GM18873 (cell line): ENCODE data around the gene CHI3L1.

Experiments
- ATAC-seq: cut with Tn5 transposase; IDR thresholded peaks from one replicate; pipeline ENCODE4 v1.9.1; 2021; ENCODE audit warnings: mild to moderate bottlenecking, moderate library complexity, moderate number of reproducible peaks; ENCODE audit not compliant: unreplicated experiment, low FRiP score

The CHI3L1 gene

DNA sequence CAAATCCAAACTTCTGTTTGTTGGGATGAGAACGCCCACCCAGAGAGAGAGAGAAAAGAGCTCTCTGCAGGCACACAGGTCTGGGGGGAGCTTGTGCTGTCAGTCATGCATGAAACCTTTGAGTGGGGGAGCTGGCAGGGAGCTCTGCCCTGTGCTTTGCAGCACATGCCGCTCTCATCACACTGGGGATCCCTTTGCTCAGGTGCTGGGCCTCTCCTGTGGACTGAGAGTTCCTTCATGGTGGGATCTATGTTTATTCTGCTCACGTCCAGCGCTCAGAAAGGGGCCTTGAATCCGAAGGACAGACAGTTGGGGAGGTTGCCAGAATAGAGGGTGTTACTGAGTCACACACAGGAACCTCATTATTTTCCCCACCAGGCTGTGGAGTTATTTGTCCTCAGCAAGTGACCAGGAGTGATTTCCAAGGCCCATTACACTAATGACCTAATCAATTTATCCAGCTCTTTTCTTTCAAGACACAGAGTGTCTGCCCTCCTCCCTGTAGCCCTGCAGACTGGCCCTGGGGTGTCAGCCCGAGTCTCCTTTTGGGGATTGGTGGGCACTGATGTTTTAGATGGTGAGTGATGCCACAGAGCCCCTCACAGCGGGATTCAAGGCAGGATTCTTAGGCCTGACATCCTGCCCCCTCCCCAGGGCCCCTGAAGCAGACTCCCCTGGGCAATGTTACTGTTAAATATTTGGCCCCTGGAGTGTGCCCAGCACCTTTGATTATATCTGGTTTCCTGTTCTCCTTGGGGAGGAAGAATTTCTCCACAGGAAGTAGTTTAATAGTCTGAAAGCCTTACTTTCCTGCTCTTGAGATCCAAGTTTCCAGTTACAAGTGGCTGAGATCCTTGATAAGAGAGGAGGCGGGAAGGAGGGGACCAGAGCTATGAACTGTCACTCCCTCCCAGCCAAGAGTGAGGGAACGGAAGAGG is 33.2 kb downstream of the CHI3L1 start:
- ATAC-seq, result no peak

DNA sequence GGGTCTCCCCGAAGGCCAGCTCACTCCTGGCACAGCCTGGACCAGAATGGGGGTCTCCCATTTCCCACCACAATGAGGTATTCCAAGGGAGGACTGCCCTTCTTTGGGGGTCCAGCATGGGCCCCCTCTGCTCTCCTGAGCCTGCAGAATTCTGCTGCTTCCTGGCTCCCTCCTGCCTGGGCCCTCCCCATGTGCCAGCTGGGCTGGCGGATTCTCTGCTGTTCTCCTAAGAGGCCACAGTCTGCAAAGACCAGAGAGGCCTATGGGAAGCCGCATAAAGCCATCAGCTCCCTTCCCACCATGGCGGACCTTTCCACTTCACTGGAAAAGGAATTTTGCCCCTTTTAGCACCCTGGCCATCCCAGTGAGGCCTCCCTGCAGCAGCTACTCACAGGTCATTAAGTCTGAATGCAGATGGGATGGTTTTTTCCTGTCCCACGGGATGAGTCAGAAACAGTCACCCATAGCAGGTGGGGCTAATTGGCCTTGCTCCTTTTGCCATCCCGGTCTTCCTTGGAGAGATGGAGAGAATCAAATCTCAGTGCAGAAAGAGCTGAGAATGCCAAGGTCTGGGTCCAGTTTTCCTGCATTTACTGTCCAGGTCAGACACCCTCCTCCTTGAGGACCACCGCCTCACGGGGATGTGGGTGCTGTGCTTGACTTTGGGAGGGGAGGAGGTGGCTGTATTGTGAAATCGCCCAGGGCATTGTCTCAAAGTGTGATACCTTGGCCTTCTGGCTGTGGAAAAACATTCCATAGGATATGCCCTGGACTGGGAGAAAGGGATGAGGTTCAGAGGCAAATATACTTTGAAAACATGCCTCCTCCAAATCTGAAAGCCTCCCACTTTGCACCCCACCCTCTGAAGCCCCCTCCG is 34.1 kb downstream of the CHI3L1 start:
- ATAC-seq, result no peak

DNA sequence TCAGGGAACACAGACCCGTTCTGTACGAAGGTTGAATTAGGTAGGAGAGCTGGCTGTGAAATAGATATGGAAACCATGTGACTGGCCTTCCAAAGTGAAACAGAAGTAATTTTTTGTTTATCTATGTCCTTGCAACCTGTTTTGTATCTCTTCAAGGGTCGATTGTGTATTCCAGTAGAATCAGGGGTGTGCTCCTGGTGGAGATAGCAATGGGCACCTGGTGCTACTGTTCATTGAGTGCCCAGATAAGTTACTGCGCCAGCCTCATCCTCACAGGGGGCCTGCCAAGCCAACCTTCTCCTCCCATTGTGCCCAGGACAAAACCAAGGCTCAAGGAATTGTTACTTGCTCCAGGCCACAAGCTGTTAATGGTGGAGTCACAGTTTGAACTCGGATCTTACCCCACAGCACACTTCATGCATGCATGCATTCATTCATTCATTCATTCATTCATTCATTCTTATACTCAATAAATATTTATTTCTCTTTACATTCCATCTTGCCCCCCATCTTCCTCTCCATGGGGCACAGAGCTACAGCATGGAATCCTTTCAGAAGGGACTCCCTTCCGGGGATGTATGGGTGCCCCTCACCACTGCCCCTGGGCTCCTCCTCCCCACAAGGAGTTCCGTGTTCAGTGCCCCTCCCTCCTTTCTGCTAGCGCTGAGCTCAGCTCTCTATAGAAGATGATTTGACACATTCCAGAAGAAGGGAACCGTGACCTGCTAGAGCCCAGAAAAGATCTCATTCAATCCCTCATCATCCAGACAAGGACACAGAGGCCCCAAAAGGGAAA is 34.9 kb downstream of the CHI3L1 start:
- ATAC-seq, result no peak

DNA sequence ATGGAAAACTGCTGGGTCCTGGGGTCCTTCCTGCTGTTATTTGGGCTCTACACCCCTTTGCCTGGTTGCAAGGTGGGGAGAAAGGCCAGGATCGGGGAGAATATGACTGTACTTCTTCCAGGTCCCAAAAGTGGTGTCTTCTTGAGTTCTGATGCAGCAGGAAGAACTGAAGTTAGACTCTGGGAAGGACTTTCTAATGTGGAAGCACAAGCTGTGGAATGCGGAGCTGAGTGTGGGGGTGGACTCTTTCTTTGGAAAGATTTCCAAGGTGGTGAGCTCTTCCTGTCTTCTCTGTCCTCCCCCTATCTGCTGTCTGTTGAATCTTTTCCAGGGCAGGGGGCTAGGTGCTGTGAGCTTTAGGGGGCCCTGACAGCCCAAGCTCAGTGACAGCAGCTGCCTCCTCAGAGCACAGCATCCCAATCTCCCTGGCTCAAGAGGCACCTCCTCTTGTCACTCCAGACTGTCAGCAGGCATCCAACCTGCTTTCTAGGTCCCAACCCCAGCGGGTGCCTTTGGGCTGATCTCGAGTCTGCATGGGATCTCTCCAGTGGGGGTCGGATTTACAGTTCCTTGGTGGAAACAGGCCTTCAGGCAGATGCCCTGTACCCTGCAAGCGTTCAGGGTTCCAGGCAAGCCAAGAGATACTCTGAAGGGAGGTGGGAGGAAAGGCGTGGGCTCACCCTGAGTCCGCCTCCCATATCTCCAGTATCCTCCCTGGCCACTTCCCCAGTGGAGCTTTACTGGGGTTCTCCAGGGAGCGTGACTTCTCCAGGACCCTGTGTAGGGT is 35.8 kb downstream of the CHI3L1 start:
- no peak for ATAC-seq

DNA sequence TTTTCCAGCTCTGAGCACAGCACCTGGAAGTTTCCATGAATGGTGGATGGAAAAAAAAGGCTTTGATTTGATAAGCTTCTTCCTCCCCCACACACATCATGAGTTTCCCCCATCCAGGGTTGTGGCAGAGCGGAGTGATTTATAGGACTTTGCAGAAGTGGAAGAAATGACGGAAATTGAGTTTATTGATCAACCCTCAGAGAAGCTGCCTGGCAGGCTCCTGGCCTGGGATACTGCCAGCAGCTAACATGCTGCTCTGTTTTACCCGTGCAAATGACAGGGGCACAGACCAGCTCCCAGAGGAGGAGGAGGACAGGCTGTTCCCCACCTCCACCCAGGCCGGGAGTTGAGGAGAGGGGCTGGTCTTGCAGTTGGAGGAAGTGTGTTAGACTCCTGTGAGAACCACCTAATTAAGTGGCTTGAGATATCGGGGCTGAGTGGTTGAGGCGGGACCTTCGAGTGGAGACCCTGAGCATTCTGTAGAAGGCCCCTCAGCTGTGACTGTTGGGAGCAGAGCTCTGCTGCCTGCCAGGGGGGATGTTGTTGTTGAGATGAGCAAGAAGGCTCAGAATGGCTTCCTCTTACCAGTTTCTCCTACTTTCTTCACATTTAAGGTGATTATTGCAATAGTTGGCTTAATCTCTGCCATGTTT is 37.2 kb downstream of the CHI3L1 start:
- no peak for ATAC-seq

DNA sequence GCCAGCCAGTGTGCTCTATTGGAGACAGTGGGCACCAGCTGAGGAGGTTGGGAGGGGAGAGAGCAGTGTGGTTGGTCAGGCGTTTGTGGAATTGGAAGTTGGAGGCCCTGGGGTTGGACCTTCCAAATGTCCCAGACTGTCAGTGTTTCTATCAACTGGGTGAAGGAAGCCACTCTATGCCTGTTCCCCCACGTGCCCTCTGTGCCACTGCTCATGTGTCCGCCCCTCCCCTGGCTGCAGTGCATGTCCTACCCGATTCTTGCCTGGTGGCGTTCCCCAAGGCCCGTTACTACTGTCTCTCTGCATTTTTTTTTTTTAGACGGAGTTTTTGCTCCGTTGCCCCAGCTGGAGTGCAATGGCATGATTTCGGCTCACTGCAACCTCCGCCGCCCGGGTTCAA is 37.9 kb downstream of the CHI3L1 start:
- no peak for ATAC-seq

DNA sequence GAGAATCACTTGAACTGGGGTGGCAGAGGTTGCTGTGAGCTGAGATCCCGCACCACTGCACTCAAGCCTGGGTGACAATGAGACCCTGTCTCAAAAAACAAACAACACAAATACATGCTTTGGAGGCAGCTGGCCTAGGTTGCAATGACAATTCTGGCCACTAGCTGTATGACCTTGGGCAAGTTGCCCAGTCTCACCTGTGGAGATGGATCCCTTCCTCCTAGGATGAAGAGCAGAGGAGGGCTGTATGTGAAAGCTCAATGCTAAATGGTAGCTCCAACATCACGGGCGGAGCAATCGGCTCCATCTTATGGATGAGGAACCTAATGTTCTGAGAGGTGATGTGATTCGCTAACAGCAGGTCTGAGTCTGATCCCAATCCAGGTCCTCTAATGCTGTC is 38.4 kb downstream of the CHI3L1 start:
- ATAC-seq, result no peak

DNA sequence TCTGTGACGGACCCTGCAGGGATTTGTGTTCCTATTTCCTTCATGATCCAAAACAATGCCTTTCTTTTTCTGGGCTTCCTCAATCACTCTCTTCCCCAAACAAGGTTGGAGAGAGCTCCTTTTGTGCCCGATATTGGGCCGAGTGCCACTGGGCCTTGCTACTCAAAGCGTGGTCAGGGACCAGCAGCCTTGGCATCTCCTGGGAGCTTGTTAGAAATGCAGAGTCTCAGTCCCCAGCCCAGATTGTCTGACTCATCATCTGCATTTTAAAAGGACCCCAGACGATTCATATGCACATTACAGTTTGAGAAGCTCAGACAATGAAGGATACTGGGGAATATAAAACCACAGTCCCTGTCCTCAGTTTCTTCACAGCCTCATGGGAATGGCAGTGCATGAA is 39.1 kb downstream of the CHI3L1 start:
- ATAC-seq, result no peak

DNA sequence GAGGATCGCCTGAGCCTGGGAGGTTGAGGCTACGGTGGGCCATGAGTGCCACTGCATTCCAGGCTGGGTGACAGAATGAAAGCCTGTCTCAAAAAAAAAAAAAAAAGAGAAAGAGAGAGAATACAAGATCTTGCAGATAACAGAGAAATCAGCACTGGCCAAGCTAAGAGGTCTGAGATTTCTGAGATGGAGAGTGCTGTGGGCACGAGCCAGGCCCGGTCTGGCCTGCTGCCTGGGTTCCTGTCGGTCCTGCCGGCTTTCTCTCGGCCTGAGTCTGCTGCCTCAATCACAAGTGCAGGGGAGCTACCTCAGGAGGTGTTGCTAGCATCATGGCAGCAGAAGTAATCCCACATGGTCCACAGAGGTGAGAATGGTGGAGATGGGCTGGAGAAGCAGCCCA is 40.0 kb downstream of the CHI3L1 start:
- ATAC-seq, result no peak

DNA sequence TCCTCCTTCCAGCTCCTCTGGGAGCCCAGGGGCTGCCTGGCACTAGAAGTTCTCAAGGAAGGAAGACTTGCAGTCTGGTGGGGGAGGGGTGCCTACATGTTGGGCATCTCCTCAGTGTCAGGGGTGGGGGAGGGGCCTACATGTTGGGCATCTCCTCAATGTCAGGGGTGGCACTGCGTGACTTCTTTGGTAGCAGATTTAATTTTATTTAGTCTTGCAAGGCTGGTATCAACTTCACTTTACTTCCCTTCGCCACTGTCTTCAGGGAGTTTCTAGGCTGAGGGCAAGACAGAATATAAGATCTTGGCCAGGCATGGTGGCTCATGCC is 40.5 kb downstream of the CHI3L1 start:
- no peak for ATAC-seq

DNA sequence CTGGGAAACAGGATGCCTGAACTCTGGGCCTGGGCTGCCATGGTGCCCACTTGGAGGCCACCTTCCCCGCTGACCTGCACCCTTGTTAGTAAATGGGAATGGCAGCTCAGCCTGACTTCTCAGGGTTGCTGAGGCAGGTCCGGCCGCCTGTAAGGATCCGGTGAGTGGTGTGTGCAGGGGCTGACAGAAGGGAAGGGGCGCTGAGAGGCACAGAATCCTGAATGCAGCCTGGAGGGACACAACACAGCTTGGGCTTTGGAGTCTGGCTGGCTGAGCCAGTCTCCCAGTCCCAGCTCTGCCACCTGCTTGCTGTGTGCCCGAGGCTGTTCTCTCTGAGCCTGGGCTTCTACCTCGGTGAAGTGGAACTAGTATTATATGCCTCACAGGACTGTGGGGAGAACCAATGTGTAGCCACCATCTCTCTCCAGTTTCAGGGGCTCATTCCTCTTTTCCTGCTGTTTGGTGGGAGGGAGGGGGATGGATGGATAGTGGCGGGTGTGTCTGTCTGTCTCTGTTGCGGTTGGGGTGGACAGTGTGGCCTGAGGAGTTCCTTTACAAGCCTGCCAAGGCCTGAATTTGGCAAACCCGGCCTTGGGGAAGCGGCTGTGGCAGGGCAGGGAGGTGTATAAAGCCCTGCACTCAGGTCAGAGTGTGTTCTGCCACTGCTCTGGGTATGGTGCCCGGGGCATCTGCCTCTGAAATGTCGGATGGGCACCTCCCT is 41.0 kb downstream of the CHI3L1 start:
- no peak for ATAC-seq

DNA sequence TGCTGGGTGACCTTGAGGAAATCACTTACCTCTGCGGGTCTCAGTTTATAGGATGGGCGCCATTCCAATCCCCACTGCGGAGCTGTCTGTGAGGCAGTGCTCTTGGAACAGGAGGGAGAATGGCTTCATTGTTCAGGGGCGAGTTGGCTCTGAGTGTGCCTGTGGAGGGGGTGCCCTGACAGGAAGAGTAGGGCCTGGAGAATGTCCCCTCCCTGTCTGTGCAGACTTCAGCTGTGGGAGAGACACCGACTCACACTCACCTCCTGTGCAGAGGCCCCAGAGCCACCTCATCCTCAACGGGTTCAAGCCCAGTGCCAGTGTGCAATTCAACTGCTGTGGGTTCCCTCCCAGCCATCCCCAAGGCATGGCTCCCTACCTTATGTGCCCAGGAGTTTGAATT is 41.8 kb downstream of the CHI3L1 start:
- no peak for ATAC-seq

DNA sequence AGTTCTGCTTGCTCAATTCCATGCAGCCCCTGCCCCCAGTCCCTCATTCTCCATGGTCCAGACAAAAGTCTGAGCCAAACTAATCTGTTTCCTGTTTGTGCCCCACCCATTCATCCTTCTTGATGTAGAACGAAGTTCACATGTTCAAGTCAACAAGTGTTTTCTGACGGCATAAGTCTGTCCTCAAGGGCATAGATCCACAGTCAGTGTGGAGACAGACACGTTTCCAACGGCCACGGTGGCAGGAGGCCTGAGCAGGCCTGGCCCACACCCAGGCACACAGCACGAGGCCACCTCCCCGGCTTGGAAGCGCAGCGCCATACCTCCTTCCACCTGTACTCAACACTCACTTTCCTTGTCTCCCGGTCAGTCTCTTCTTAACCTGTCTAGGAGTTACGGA is 42.9 kb downstream of the CHI3L1 start:
- no peak for ATAC-seq

DNA sequence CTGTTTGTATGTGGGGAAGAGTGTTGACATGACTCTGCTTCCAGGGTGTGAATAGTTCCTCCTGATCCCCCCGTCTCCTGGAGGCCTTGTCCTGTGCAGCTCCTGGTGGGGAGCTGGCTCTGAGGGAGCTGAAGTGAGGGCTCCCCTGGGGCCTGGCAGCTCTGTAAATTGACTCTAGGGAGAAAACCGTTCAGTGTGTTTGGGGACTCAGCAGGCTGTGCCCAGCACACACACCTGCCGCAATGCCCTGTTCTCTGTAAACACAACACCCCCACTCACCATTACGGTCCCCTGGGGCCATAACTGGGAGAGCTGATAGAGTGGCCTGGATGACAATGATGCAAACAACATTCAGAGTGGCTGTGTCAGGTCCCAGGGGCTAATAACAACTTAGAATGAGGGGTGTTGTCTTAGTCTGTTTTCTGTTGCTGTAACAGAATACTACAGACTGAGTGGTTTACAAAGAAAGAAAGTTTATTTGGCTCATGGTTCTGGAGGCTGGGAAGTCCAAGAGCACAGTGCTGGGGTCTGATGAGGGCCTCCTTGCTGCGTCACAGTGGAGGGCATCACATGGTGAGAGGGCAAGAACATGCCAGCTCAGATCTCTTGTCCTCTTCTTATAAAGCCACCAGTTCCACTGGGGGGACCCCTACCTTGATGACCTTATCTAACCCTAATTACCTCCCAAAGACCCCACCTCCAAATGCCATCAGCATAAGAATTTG is 43.7 kb downstream of the CHI3L1 start:
- no peak for ATAC-seq

DNA sequence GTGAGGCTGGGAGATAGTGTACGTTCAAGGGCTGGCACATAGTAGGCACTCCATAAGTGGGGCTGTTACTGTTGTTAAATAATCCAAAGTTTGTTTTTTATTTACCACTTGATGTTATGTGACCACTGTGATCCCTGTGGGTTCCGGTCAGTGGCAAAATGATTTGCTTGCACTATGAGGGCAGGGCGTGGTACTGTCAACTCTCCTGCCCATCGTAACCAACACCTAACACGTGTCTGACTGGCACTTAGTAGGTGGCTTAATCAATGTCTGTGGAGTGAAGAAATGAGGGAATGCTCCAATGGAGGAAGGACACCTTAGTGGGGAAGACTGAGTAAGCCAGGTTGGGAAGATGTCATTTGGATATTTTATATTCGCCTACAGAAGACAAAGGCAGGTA is 44.4 kb downstream of the CHI3L1 start:
- ATAC-seq, result no peak

DNA sequence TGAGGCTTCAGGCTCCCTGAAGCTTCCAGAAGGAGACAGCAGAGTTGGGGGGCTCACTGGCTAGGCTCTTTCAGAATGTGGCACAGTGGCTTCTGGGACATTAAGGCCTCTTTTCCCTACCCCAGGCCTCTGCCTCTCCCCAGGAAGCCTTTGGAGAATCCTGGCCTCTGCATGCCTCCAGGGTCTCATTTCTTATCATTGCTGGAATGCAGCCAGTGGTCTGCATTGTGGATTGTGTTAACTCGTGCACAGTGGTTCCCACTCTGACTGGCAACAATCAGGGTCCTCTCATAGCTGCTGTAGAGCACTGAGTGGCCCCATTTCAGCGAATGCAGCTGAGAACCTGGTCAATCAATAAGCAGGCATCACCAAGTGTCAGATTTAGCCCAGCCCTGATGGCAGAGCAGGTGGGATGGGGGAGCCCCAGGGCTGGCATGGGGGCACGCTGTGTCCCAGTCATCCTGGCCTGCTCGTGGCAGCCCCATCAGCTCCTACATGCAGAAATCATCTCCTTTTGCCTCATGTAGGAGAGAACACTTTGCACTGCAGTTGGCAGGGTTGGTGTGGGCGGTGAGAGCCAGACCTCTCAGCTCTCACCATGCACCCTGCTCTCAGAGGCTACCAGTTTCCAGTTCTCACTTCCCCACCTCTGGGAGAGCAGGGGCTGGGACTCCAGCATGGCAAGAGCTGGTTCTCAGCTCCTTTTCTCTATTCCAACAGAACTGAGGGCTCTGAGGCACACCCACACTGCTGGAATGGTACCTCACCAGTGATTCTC is 45.6 kb downstream of the CHI3L1 start:
- ATAC-seq, result no peak

DNA sequence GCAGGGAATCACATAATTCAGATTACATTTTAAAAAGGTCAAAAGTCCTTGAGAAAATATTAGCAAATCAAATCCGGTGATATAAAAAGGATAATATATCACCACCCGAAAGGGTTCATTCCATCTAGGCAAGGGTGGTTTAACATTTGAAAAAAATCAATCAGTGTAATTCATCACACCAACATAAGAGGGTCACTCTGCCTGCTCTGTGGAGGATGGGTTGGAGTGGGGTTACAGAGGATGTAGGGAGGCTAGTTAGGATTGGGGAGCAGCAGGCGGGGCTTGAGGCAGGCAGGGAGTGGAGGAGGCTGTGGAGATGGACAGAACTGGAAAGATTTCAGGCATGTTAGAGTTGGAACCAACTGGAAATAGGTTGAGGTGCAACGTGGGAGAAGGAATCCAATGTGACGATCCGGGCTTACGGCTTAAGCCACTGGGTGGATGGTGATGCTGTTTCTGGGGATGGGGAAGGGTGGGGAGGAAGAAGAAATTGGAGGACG is 46.5 kb downstream of the CHI3L1 start:
- no peak for ATAC-seq
